H1 (cell line): ENCODE data around the gene RPL28. TPM values are rescaled to one million over a fixed set of nuclear protein-coding genes. Genes with fewer than 3 reads are reported as not detected.

Experiments
- CTCF ChIA-PET: fragments of 300-600 bp; sonication (Branson Sonifier 250); formaldehyde crosslinking; loops from one replicate; lab custom pipeline; 2021; ENCODE audit not compliant: partially characterized antibody; lab: Charles Lee
- POLR2A ChIA-PET: fragments of 300-600 bp; sonication (Branson Sonifier 250); formaldehyde crosslinking; loops from one replicate; lab custom pipeline; 2021; ENCODE audit warnings: inconsistent platforms; ENCODE audit not compliant: partially characterized antibody; lab: Charles Lee
- DNase-seq, 2 experiments: peaks; one replicate each; pipeline versions ENCODE4 v3.0.0 to v3.0.0-alpha.2; 2010 to 2022; ENCODE audit warnings: low spot score in 2 of 2, low read depth in 1 of 2, mixed read lengths in 1 of 2
- FAIRE-seq: peaks from 2 replicates; lab custom pipeline; 2011; peaks lifted over from hg19 to GRCh38; lab: Jason Lieb, UNC
- H2AFZ ChIP-seq: 2 replicates; pipeline ENCODE4 v1.8.1; 2012; ENCODE audit warnings: low read length, inconsistent platforms
- H2AK5ac ChIP-seq: 2 replicates; pipeline ENCODE4 v1.6.1; 2013; ENCODE audit warnings: low read depth, low read length
- H2BK120ac ChIP-seq: replicated peaks from 2 replicates; pipeline ENCODE3; 2013; ENCODE audit warnings: low read depth, low read length, inconsistent platforms
- H2BK12ac ChIP-seq: 2 replicates; pipeline ENCODE4 v1.6.1; 2013; ENCODE audit warnings: low read depth, low read length
- H2BK15ac ChIP-seq: 2 replicates; pipeline ENCODE4 v1.6.1; 2013; ENCODE audit warnings: low read length
- H2BK20ac ChIP-seq: 2 replicates; pipeline ENCODE4 v1.6.1; 2013; ENCODE audit warnings: low read length
- H2BK5ac ChIP-seq: 2 replicates; pipeline ENCODE4 v1.6.1; 2013; ENCODE audit warnings: low read depth, low read length
- H3K14ac ChIP-seq: 2 replicates; pipeline ENCODE4 v1.6.1; 2013; ENCODE audit warnings: inconsistent platforms; ENCODE audit not compliant: insufficient read length
- H3K18ac ChIP-seq: 2 replicates; pipeline ENCODE4 v1.6.1; 2013; ENCODE audit warnings: low read length; ENCODE audit errors: extremely low read depth
- H3K23ac ChIP-seq: 2 replicates; pipeline ENCODE4 v1.6.1; 2013; ENCODE audit warnings: inconsistent platforms; ENCODE audit not compliant: insufficient read length
- H3K23me2 ChIP-seq: 2 replicates; pipeline ENCODE4 v1.6.1; 2013; ENCODE audit warnings: low read depth, low read length
- H3K27ac ChIP-seq: 2 replicates; pipeline ENCODE4 v1.6.1; 2011; ENCODE audit warnings: low read depth, low read length, inconsistent platforms
- H3K27me3 ChIP-seq, 4 experiments: replicated peaks in 1 of 4; 1 replicate in 1 of 4; 2 replicates in 3 of 4; pipeline versions ENCODE4 v1.6.1 to v1.8.1; 2011 to 2013; ENCODE audit warnings: low read length in 3 of 4, mild to moderate bottlenecking in 3 of 4, inconsistent platforms in 2 of 4, mixed read lengths in 2 of 4, moderate library complexity in 1 of 4; ENCODE audit not compliant: control insufficient read depth in 3 of 4, insufficient read depth in 3 of 4; ENCODE audit errors: extremely low read depth in 1 of 4
- H3K36me3 ChIP-seq, 4 experiments: 2 replicates each; pipeline versions ENCODE4 v1.6.1 to v1.8.1; 2011 to 2013; ENCODE audit warnings: mild to moderate bottlenecking in 4 of 4, low read length in 3 of 4, moderate library complexity in 2 of 4, control low read depth in 1 of 4, inconsistent platforms in 1 of 4; ENCODE audit not compliant: insufficient read depth in 4 of 4, control insufficient read depth in 2 of 4
- H3K4ac ChIP-seq: replicated peaks from 2 replicates; pipeline ENCODE3; 2013; ENCODE audit warnings: low read length, low read depth, mixed read lengths, inconsistent platforms; ENCODE audit not compliant: insufficient read length
- H3K4me1 ChIP-seq, 4 experiments: replicated peaks in 1 of 4; 1 replicate in 1 of 4; 2 replicates in 3 of 4; pipeline versions ENCODE4 v1.6.1 to v1.8.1; 2011 to 2013; ENCODE audit warnings: low read length in 3 of 4, inconsistent platforms in 2 of 4, mixed read lengths in 1 of 4; ENCODE audit not compliant: insufficient read depth in 4 of 4, control insufficient read depth in 3 of 4
- H3K4me2 ChIP-seq, 2 experiments: 2 replicates each; pipeline versions ENCODE4 v1.6.1 to v1.8.1; 2011 to 2013; ENCODE audit warnings: low read depth in 2 of 2, low read length in 2 of 2, control low read depth in 1 of 2, inconsistent platforms in 1 of 2, mild to moderate bottlenecking in 1 of 2; ENCODE audit not compliant: insufficient read depth in 1 of 2
- H3K4me3 ChIP-seq, 4 experiments: fragments of 200-600, 300-600 bp in 1 of 4; sonication (generic), shearing (Covaris generic), sonication (Bioruptor Twin) in 1 of 4; 2 replicates each; pipeline versions ENCODE4 v1.5.1 to v1.8.1; 2011 to 2016; ENCODE audit warnings: low read length in 4 of 4, low read depth in 3 of 4, control low read depth in 2 of 4, inconsistent platforms in 2 of 4, mild to moderate bottlenecking in 2 of 4, mixed read lengths in 1 of 4, moderate library complexity in 1 of 4; ENCODE audit not compliant: insufficient read depth in 2 of 4; ENCODE audit errors: extremely low read depth in 1 of 4
- H3K56ac ChIP-seq: replicated peaks from 2 replicates; pipeline ENCODE3; 2013; ENCODE audit warnings: low read depth, mild to moderate bottlenecking, mixed read lengths, low read length, inconsistent platforms; ENCODE audit not compliant: insufficient read length
- H3K79me1 ChIP-seq: 2 replicates; pipeline ENCODE4 v1.6.1; 2013; ENCODE audit warnings: low read depth, low read length, control low read depth
- H3K79me2 ChIP-seq, 2 experiments: 2 replicates each; pipeline versions ENCODE4 v1.6.1 to v1.8.1; 2012 to 2013; ENCODE audit warnings: low read length in 2 of 2, mild to moderate bottlenecking in 2 of 2, inconsistent platforms in 1 of 2; ENCODE audit not compliant: insufficient read depth in 2 of 2, control insufficient read depth in 1 of 2
- H3K9ac ChIP-seq, 4 experiments: replicated peaks in 1 of 4; 1 replicate in 1 of 4; 2 replicates in 3 of 4; pipeline versions ENCODE4 v1.6.1 to v1.8.1; 2011 to 2013; ENCODE audit warnings: low read depth in 3 of 4, low read length in 3 of 4, control low read depth in 2 of 4, mild to moderate bottlenecking in 2 of 4, moderate library complexity in 2 of 4, inconsistent platforms in 1 of 4; ENCODE audit errors: extremely low read depth in 1 of 4
- H3K9me3 ChIP-seq, 2 experiments: 2 replicates each; pipeline versions ENCODE4 v1.6.1 to v1.8.1; 2012 to 2013; ENCODE audit warnings: mild to moderate bottlenecking in 2 of 2, moderate library complexity in 2 of 2, control low read depth in 1 of 2, inconsistent platforms in 1 of 2, low read depth in 1 of 2, low read length in 1 of 2, mixed read lengths in 1 of 2; ENCODE audit not compliant: insufficient read depth in 2 of 2
- H4K20me1 ChIP-seq, 2 experiments: replicated peaks in 1 of 2; 2 replicates each; pipeline versions ENCODE3 to v1.8.1; 2011 to 2013; ENCODE audit warnings: inconsistent platforms in 2 of 2, low read length in 2 of 2, mild to moderate bottlenecking in 1 of 2; ENCODE audit not compliant: insufficient read depth in 2 of 2, control insufficient read depth in 1 of 2
- H4K5ac ChIP-seq: 2 replicates; pipeline ENCODE4 v1.6.1; 2013; ENCODE audit warnings: low read length, low read depth, mixed read lengths, inconsistent platforms; ENCODE audit not compliant: insufficient read length
- H4K8ac ChIP-seq: 2 replicates; pipeline ENCODE4 v1.8.0; 2013; ENCODE audit warnings: mild to moderate bottlenecking, moderate library complexity, low read length, inconsistent platforms; ENCODE audit not compliant: insufficient read depth; ENCODE audit errors: extremely low read depth
- H4K91ac ChIP-seq: replicated peaks from 2 replicates; pipeline ENCODE3; 2013; ENCODE audit warnings: low read length, mixed read lengths, inconsistent platforms; ENCODE audit not compliant: insufficient read length
- SIRT6 ChIP-seq: IDR thresholded peaks from one replicate; pipeline ENCODE4 v1.7.1; 2012; ENCODE audit warnings: low read length, inconsistent platforms
- SP1 ChIP-seq: IDR thresholded peaks from 2 replicates; pipeline ENCODE4 v1.6.1; 2011; ENCODE audit warnings: low read depth, low read length
- WGBS, 2 experiments: shearing (Covaris generic) in 1 of 2; methylation state at CpG; one replicate each; pipeline versions ENCODE4 v1.1.6 to v1.1.7; 2013 to 2015; ENCODE audit warnings: low lambda C conversion rate in 2 of 2, mixed read lengths in 2 of 2, inconsistent platforms in 1 of 2, low coverage in 1 of 2, missing lambda C conversion rate in 1 of 2; ENCODE audit not compliant: insufficient replicate concordance in 2 of 2, insufficient coverage in 1 of 2, insufficient read length in 1 of 2; ENCODE audit errors: extremely low coverage in 1 of 2, missing lambda C conversion rate in 1 of 2; 5-methylcytosine and 5-hydroxymethylcytosine counted together
- polyA plus RNA-seq, 7 experiments: library from polyadenylated mRNA; depleted of rRNA in 3 of 7; stranded (reverse) in 5 of 7; unstranded in 2 of 7; fragments of >200 nt in 5 of 7; fragments of 200-250 nt in 2 of 7; gene quantifications; 1 replicate in 5 of 7; 2 replicates in 1 of 7; 4 replicates in 1 of 7; pipeline versions ENCODE4 v1.2.1 to v1.2.3, GENCODE V29; 2011 to 2013; ENCODE audit warnings: missing spikeins in 2 of 7, mixed read lengths in 2 of 7
- total RNA-seq: library from RNA; stranded (reverse); fragmentation: NEBNext Ultra II Directional; extraction: Animal tissue kit (Norgen Biotek cat#: 25700); gene quantifications from 2 replicates; pipeline ENCODE4 v1.2.1, GENCODE V29; 2021

The RPL28 gene
- total and polyA plus RNA-seq, 2 of the 8 experiments (the other 6 are each of a cell fraction or from before 2014, with no cell fraction given): 2,123 to 8,402 TPM

DNA sequence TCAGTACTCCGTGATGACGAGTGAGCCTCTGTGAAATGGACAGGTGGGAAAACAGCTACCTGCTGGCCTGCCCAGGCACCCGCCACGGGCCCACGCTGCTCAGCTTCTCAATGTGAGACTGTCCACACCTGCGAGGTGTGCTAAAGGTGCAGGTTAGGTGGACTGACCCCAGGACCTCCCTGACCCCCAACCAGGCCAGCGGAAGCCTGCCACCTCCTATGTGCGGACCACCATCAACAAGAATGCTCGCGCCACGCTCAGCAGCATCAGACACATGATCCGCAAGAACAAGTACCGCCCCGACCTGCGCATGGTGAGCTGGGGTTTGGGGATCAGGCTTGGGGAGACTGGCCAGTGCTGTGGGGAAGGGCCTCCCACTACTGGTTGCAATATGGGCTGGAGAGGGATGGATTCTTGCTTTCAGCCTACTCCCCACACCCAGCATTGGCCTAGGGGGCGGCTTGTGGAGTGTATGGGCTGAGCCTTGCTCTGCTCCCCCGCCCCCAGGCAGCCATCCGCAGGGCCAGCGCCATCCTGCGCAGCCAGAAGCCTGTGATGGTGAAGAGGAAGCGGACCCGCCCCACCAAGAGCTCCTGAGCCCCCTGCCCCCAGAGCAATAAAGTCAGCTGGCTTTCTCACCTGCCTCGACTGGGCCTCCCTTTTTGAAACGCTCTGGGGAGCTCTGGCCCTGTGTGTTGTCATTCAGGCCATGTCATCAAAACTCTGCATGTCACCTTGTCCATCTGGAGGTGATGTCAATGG lies 2.2 kb downstream of the RPL28 start:
- H3K14ac ChIP-seq: no peak overlapping the region
- FAIRE-seq (no peak), DNase-seq (no peak)
- peak overlapping the region; percentile 19 to 97 (median 90); a peak in 4 of 8 replicates for H3K4me3 ChIP-seq
- H3K18ac ChIP-seq: no peak overlapping the region
- H4K20me1 ChIP-seq: peaks cover 25 to 45% of the 10 kb centered on the region in 2 experiments
- H3K23me2 ChIP-seq: peaks cover 25% of the 10 kb centered on the region
- H3K79me1 ChIP-seq: peaks cover 28% of the 10 kb centered on the region
- H2BK5ac ChIP-seq: no peak overlapping the region
- CTCF ChIA-PET: interaction anchor here (0.6 to 6.1 kb wide), 8 partner anchors 14 to 251 kb away, joined by 3 to 39 read pairs (median 4); no protein-coding TSS in a partner anchor
- no peak overlapping the region for H2BK20ac ChIP-seq
- peak overlapping the region; percentile 87 to 95 for H3K4me2 ChIP-seq
- peaks cover 23 to 35% (median 26%) of the 10 kb centered on the region in 4 experiments for H3K36me3 ChIP-seq
- no peak overlapping the region for H2AFZ ChIP-seq
- TF ChIP-seq SIRT6: no peak
- peak; percentile 28; the same call in 1 of the 2 replicates for TF ChIP-seq SP1
- H3K27ac ChIP-seq: no peak overlapping the region
- no peak overlapping the region for H2BK120ac ChIP-seq
- no peak overlapping the region for H3K4ac ChIP-seq
- H2BK15ac ChIP-seq: no peak overlapping the region
- H4K8ac ChIP-seq: 0 out of 2 replicates have a peak overlapping the region, but pooled peaks have one; percentile 28
- H3K79me2 ChIP-seq: peaks cover 17 to 27% of the 10 kb centered on the region in 2 experiments; a peak in 3 of 4 replicates
- no peak overlapping the region for H2AK5ac ChIP-seq
- no peaks in the 10 kb centered on the region for H3K9me3 ChIP-seq
- no peak overlapping the region for H3K56ac ChIP-seq
- POLR2A ChIA-PET: interaction anchor here (0.6 to 26.7 kb wide), 23 partner anchors 11 to 266 kb away, joined by 3 to 874 read pairs (median 5); partner anchors contain the start of genes HSPBP1, IL11, KMT5C and TMEM190
- H3K9ac ChIP-seq: peak overlapping the region in 1 of 4 experiments; percentile 13; a peak in 1 of 7 replicates
- 91% methylated on average over 24 of the region's 24 CpGs; no CpG with 5 or more reads in 1 of the 2 experiments for WGBS, 2 experiments
- no peak overlapping the region for H3K23ac ChIP-seq
- H3K27me3 ChIP-seq: no peaks in the 10 kb centered on the region
- H4K91ac ChIP-seq: no peak overlapping the region
- H3K4me1 ChIP-seq: peaks cover 0 to 56% (median 45%) of the 10 kb centered on the region in 4 experiments; a peak in 6 of 7 replicates
- no peak overlapping the region for H4K5ac ChIP-seq
- no peak overlapping the region for H2BK12ac ChIP-seq
